Stimulated activated CD4-positive, alpha-beta T cell treated with anti-CD3 and anti-CD28 coated beads, Interleukin-12 subunit alpha, Interleukin-12 subunit beta, amount 100 ng/mL, for 4 hours (primary cell): ENCODE measurements around the gene CCDC13.

Source experiments
- DNase-seq: peaks from one replicate; pipeline ENCODE4 v3.0.0-alpha.2; 2020

Gene CCDC13

DNA sequence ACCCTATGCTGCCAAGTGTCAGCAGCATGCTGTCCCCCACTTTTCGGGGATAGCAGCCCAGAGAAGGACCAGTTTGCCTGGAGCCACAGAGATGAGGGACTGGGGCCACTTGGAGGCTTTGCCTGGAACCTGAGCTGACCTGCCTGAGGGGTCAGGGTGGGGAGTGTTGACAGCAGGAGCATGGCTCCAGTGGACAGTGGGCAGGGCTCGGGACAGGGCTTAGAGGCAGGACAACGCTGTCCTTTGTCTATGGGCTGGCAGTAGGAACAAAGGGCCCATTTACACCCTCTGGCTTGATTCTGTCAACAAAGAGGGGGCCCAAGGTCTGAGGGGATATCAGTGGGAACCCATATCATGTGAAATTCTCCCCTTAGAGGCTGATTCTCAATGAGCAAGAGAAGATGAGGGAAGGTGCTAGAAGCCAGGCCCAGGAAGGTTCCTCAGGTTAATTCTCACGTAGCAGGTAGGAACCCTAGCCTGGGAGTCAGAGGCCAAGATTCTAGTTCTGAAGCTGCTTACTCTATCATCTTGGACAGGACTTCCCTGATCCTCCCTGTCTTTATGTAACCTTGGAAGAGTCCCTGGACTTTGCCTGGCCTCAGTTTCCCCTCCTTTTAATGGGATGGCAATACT lies 40.7 kb downstream of the CCDC13 start:
- DNase-seq = no peak

DNA sequence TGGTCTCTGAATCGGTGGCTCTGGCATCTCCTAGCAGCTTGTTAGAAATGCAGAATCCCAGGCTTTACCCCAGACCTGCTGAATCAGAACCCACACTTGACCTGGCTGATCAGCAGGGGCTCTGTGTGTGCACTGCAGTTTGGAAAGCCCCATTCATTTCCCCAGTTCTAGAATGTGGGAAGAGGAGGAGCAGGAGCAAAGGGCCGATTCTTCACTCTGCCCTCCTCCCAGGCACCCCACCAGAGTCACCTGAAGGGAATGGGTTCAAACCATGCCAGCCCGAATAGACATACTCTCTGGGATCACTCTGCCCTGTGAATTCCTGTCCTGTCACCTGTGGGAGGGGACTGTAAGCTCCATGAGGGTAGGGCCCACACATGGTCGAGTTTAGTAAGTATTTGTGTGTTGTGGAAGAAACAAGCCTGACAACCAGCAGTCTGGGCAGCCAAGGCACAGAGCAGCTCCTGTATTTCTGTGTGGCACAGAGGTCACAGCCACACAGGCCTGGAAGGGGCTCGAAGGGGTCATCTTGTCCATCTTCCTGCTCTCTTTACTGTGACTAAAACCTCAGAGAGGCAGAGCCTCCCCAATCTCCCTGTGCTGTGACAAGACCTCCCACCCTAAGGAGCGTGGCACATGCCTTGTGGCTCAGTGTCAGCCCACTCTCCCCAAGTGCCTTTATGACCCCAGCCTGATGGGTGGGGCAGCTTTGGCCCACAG lies 41.4 kb downstream of the CCDC13 start:
- no peak for DNase-seq

DNA sequence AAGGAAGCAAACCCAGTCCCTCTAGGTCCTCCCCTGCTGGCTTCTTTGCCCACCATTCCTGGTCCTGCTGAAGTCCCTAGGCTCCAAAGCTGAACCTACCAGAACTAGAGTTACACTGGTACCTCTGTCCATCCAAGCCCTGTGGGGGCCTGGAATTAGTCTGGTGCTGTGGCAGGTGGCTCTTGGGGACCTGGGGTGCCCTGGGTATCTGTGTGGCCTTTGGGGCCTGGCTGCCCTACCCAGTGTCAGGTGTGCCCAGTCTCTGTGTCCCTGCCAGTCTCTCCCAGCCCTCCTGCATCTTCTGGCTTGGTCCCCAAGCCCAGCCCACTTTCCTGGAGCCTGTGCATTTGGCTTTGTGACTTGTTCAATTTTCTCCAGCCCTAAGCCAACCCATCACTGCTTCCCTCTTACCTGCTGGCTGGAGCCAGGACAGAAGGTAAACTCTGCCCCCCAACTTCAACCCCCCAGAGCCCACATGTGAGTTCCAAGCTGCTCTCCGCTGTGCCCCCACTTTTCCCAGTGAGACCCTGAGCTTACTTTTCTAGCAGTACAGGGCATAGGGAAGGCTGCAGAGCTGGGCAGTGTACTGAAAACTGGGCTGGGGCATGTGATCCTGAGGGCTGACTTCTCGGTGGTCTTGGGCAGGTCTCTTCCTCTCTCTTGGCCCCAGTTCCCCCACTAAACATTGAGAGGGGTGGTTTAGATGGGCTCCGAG lies 42.2 kb downstream of the CCDC13 start:
- no peak for DNase-seq

DNA sequence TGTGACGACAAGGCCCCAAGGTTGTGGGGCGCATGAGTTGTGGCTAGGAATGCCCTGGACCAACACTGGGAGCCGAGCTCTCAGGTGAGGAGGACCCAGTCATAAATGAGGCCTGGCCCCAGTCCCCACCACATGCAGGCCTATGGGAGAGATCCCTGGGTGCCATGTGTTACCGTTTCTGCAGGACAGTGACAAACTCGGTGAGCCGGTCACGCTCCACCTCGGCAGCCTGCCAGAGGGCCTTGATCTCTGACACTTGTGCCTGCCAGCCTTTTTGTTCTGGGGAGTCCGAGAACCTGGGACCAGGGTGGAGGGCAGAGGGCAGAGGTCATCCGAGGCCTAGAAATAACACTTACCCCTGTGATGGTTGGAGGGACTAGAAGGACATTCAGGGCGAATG lies 42.8 kb downstream of the CCDC13 start:
- DNase-seq = no peak

DNA sequence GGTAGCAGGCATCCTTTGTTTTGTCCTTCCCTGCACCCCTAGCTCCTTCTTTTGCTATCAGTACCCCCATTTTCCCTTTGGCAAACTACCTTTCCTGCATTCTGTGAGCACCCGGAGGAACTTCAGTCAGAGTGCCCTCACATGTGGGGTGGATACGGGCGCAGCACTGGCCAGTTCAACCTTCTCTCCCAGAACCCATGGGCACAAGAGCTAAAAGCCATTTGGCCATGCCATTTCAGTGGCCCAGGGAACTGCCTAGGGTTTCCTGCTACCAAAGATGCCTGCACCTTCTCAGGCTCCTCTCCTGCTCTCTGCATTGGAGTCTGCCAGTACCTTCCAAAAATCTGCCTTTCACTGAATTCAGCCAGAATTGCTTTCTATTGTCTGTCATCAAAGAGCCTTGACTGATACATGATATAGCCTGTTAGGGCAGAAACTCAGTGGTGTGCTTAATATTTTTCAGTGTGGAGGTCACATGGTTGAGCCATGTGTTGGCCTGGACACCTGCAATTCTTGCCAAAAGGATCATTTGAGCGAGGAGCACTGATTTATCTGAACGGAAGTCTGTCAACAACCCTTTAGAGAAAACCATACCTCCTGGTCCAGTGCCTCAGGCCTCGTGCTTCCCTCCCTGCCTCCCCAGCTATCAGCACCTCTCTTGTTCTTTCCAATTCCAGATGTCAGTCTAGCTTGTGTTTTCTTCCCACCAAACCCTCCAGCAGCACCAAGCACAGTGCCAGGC lies 43.5 kb downstream of the CCDC13 start:
- no peak for DNase-seq

DNA sequence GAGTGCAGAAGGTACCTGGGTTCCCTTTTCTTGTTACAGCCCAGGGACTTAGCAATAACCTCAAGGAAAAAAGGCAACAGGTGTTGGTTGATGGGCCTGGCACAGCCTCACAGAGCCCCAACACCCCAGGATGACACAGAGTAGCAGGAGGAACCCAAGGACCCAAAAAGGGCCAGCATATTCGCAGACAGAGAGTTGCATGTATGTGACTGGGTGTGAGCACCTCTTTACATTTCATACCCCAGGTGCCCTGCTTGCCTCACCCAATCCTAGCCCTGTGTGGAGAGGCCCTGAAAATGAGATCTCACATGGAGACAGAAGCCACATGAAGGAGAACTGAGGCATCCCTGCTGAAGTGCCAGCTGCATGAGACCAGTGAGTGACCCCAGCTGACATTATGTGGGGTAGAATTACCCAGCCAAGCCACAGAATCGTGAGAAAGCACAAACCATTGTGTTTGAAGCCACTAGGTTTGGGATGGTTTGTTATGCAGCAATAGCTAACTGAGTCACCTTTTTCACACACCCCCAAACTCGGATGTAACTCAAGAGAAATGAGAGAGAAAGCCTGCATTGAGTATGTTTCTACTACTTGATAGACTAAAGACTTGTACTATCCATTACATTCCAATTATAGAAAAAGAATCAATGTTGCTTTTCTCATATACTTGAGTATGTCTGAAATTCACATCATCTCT lies 44.2 kb downstream of the CCDC13 start:
- DNase-seq = no peak

DNA sequence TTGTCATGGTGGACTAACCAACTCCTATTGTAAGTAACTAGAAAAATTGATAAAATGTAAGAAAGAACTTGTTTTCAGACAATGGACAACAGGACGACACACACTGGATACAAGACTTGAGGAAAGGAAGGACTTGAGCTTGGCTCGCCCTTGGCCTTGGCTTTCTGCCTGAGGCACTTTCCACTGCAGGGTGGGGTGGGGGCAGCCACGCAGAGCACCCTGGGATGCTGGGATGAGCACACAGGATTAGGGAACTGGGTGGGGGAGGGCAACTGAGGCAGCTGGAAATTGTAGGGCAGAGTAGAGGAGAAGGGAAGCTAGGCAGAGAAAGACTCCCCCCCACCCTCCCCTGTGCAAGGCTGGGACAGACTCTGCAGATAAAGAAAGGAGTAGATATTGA lies 45.0 kb downstream of the CCDC13 start:
- DNase-seq = no peak

DNA sequence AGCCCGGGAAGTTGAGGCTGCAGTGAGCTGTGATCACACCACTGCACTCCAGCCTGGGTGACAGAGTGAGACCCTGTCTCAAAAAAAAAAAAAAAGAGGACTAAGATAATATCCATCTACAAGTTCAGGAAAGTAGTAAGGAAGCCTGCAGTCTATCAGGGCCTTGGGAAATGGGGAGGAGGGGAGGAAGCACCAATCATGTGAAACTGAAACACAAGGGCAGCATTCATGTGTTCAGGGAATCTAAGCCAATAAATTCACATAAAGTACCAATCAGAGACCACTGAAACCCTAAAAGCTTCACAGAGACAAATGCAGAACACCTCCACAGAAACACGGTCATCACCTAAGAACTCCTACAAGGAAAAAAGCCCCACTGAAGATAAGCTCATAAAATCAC lies 47.6 kb downstream of the CCDC13 start:
- no peak for DNase-seq

DNA sequence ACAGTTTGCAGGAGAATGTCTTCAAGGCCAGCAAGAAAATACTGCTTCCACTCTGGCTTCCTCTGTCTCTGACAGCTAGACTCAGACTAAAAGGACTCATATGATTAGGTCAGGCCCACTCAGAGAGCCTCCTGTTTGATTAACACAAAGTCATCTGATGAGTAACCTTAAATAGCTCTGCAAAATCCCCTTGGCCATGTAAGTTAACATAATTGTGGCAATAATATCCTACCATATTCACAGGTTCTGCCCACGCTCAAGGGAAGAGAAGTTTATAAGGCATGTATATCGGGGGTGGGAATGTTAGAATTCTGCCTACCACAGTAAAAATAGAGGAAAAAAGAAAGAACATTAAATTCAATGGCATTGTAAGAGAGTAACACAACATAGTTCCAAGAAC lies 49.8 kb downstream of the CCDC13 start:
- DNase-seq = no peak
